ENCODE measurements around the gene PLP1.

PLP1 gene

DNA sequence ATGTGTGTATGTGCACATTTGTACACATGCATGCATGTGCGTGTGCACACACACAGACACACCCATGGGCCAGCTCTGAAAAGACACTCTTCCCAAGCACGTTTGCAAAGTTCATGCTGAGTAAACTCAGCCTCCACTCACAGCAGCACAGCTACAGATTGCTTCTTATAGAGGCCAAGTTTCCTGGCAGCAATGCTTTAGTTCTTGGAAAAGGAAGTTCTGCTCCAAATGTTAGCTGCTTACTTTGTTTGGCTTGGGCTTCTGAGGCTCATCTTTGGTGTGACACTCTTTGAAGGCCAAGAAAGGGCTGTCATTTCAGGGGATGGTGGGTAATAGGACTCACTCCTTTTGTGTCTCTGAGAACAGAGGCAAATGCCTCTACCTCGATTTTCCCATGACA, 6.6 kb downstream of the PLP1 start:
- TF ChIP-seq CSRNP3 (CRISPR knock-in tag; IDR thresholded peaks at IDR 0.05) (no peak), ZNF565 (CRISPR knock-in tag; conservative IDR thresholded peaks at IDR 0.05; ENCODE audit: low read depth) (no peak), PATZ1 (CRISPR knock-in tag; IDR thresholded peaks at IDR 0.05; ENCODE audit: borderline replicate concordance) (no peak), OSR1 (CRISPR knock-in tag; IDR thresholded peaks at IDR 0.05) (no peak), ZC3H10 (CRISPR knock-in tag; IDR thresholded peaks at IDR 0.05) (no peak), CREB5 (CRISPR knock-in tag; IDR thresholded peaks at IDR 0.05; ENCODE audit: low read depth) (no peak), PPARA (CRISPR knock-in tag; IDR thresholded peaks at IDR 0.05; ENCODE audit: borderline replicate concordance) (no peak), TOX (CRISPR knock-in tag; IDR thresholded peaks at IDR 0.05; ENCODE audit: borderline replicate concordance) (no peak), ARNTL (CRISPR knock-in tag; IDR thresholded peaks at IDR 0.05; ENCODE audit: borderline replicate concordance, low read depth) (no peak), TCF4 (CRISPR knock-in tag; IDR thresholded peaks at IDR 0.05; ENCODE audit: borderline replicate concordance) (no peak)
- TF ChIP-seq, protein P1, sequence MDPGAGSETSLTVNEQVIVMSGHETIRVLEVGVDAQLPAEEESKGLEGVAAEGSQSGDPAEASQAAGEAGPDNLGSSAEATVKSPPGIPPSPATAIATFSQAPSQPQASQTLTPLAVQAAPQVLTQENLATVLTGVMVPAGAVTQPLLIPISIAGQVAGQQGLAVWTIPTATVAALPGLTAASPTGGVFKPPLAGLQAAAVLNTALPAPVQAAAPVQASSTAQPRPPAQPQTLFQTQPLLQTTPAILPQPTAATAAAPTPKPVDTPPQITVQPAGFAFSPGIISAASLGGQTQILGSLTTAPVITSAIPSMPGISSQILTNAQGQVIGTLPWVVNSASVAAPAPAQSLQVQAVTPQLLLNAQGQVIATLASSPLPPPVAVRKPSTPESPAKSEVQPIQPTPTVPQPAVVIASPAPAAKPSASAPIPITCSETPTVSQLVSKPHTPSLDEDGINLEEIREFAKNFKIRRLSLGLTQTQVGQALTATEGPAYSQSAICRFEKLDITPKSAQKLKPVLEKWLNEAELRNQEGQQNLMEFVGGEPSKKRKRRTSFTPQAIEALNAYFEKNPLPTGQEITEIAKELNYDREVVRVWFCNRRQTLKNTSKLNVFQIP (CRISPR knock-in tag; IDR thresholded peaks at IDR 0.05; ENCODE audit: borderline replicate concordance, low read depth): no peak
- TF ChIP-seq, protein P2, sequence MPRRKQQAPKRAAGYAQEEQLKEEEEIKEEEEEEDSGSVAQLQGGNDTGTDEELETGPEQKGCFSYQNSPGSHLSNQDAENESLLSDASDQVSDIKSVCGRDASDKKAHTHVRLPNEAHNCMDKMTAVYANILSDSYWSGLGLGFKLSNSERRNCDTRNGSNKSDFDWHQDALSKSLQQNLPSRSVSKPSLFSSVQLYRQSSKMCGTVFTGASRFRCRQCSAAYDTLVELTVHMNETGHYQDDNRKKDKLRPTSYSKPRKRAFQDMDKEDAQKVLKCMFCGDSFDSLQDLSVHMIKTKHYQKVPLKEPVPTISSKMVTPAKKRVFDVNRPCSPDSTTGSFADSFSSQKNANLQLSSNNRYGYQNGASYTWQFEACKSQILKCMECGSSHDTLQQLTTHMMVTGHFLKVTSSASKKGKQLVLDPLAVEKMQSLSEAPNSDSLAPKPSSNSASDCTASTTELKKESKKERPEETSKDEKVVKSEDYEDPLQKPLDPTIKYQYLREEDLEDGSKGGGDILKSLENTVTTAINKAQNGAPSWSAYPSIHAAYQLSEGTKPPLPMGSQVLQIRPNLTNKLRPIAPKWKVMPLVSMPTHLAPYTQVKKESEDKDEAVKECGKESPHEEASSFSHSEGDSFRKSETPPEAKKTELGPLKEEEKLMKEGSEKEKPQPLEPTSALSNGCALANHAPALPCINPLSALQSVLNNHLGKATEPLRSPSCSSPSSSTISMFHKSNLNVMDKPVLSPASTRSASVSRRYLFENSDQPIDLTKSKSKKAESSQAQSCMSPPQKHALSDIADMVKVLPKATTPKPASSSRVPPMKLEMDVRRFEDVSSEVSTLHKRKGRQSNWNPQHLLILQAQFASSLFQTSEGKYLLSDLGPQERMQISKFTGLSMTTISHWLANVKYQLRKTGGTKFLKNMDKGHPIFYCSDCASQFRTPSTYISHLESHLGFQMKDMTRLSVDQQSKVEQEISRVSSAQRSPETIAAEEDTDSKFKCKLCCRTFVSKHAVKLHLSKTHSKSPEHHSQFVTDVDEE (CRISPR knock-in tag; IDR thresholded peaks at IDR 0.05): no peak
- no peak for ATAC-seq

GRCh38 chrX:103783971-103784370, 7.3 kb downstream of the PLP1 start:
- ATAC-seq: no peak

More at GRCh38 chrX:103783971-103784370, 7.3 kb downstream of the PLP1 start:
- TF ChIP-seq ZC3H10 (CRISPR knock-in tag; IDR thresholded peaks at IDR 0.05) (no peak), ZFP3 (CRISPR knock-in tag; IDR thresholded peaks at IDR 0.05) (no peak), OSR1 (CRISPR knock-in tag; IDR thresholded peaks at IDR 0.05) (no peak), TOX (CRISPR knock-in tag; IDR thresholded peaks at IDR 0.05; ENCODE audit: borderline replicate concordance) (no peak), ESRRG (CRISPR knock-in tag; IDR thresholded peaks at IDR 0.05) (no peak), PPARA (CRISPR knock-in tag; IDR thresholded peaks at IDR 0.05; ENCODE audit: borderline replicate concordance) (no peak), CSDC2 (CRISPR knock-in tag; IDR thresholded peaks at IDR 0.05) (no peak), RARB (CRISPR knock-in tag; IDR thresholded peaks at IDR 0.05) (no peak), TCF4 (CRISPR knock-in tag; IDR thresholded peaks at IDR 0.05; ENCODE audit: borderline replicate concordance) (no peak), PATZ1 (CRISPR knock-in tag; IDR thresholded peaks at IDR 0.05; ENCODE audit: borderline replicate concordance) (no peak), ISL1 (CRISPR knock-in tag; IDR thresholded peaks at IDR 0.05) (no peak), BACH2 (CRISPR knock-in tag; IDR thresholded peaks at IDR 0.05; ENCODE audit: borderline replicate concordance) (no peak), ZNF565 (CRISPR knock-in tag; conservative IDR thresholded peaks at IDR 0.05; ENCODE audit: low read depth) (no peak), SNAI2 (CRISPR knock-in tag; IDR thresholded peaks at IDR 0.05) (no peak)
- TF ChIP-seq, protein P1 (CRISPR knock-in tag; IDR thresholded peaks at IDR 0.05; ENCODE audit: borderline replicate concordance, low read depth): no peak
- TF ChIP-seq, protein P2 (CRISPR knock-in tag; IDR thresholded peaks at IDR 0.05): no peak

Data from SK-N-SH treated with all-trans-retinoic acid at 6 μM for 48 hours (cell line).